HFFc6 (cell line): ENCODE results near the gene EPHB6. TPM values are rescaled to one million over a fixed set of nuclear protein-coding genes. Genes with fewer than 3 reads are reported as not detected.

Experiments
- DNase-seq: peaks from one replicate; pipeline ENCODE4 v3.0.0-alpha.2; 2018
- H3K27ac Mint-ChIP-seq: 2 replicates; pipeline ENCODE4 v1.8.0; 2020; ENCODE audit warnings: mild to moderate bottlenecking, mixed read lengths
- H3K27me3 Mint-ChIP-seq: 2 replicates; pipeline ENCODE4 v1.8.0; 2021; ENCODE audit warnings: mild to moderate bottlenecking, moderate library complexity, mixed read lengths; ENCODE audit not compliant: insufficient read depth
- H3K36me3 Mint-ChIP-seq: 2 replicates; pipeline ENCODE4 v1.8.0; 2021; ENCODE audit warnings: low read depth, mixed read lengths
- H3K4me1 Mint-ChIP-seq: 2 replicates; pipeline ENCODE4 v1.8.0; 2020; ENCODE audit warnings: low read depth, mixed read lengths
- H3K4me3 Mint-ChIP-seq: 2 replicates; pipeline ENCODE4 v1.8.0; 2020; ENCODE audit warnings: mild to moderate bottlenecking, moderate library complexity, mixed read lengths
- H3K9me3 Mint-ChIP-seq: 2 replicates; pipeline ENCODE4 v1.8.0; 2020; ENCODE audit warnings: mild to moderate bottlenecking, mixed read lengths
- CTCF ChIP-seq: fragments of 200-600 bp; sonication (generic); IDR thresholded peaks from 2 replicates; pipeline ENCODE4 v1.5.0; 2021; ENCODE audit warnings: antibody characterized with exemption, mild to moderate bottlenecking
- total RNA-seq, 6 experiments: library from RNA; stranded (reverse); fragmentation: NEBNext Ultra II Directional; extraction: Animal tissue kit (Norgen Biotek cat#: 25700); gene quantifications; 2 replicates in 1 of 6; 3 replicates in 5 of 6; pipeline ENCODE4 v1.2.3, GENCODE V29; 2021

Gene EPHB6
- total RNA-seq, 6 experiments from 2014 or later: 0.26 to 0.69 (median 0.33) TPM

GRCh38 chr7:142870147-142870559, 15.3 kb downstream of the EPHB6 start:
- no peak for TF ChIP-seq CTCF
- H3K4me1 Mint-ChIP-seq: no peaks in the 10 kb centered on the region
- H3K4me3 Mint-ChIP-seq: no peak overlapping the region
- no peaks in the 10 kb centered on the region for H3K9me3 Mint-ChIP-seq
- H3K27me3 Mint-ChIP-seq: peaks cover 14% of the 10 kb centered on the region
- no peak for DNase-seq
- no peak overlapping the region for H3K27ac Mint-ChIP-seq
- no peaks in the 10 kb centered on the region for H3K36me3 Mint-ChIP-seq

- Mint-ChIP-seq H3K4me1 (no peaks in the 10 kb centered on the region), H3K27me3 (peaks cover 16% of the 10 kb centered on the region), H3K36me3 (no peaks in the 10 kb centered on the region), H3K27ac (no peak overlapping the region), H3K4me3 (no peak overlapping the region), H3K9me3 (no peaks in the 10 kb centered on the region)
- DNase-seq: no peak
- TF ChIP-seq CTCF: no peak
Observed at GRCh38 chr7:142870566-142871259, 15.8 kb downstream of the EPHB6 start.

- no peaks in the 10 kb centered on the region for H3K36me3 Mint-ChIP-seq
- no peak overlapping the region for H3K27ac Mint-ChIP-seq
- no peaks in the 10 kb centered on the region for H3K9me3 Mint-ChIP-seq
- H3K4me1 Mint-ChIP-seq: no peaks in the 10 kb centered on the region
- no peak overlapping the region for H3K4me3 Mint-ChIP-seq
- no peak for DNase-seq
- H3K27me3 Mint-ChIP-seq: peaks cover 17% of the 10 kb centered on the region
- no peak for TF ChIP-seq CTCF
Observed at GRCh38 chr7:142871260-142872105, 16.6 kb downstream of the EPHB6 start.

- H3K27me3 Mint-ChIP-seq: peaks cover 15% of the 10 kb centered on the region
- H3K9me3 Mint-ChIP-seq: no peaks in the 10 kb centered on the region
Observed at GRCh38 chr7:142872106-142872675, 17.3 kb downstream of the EPHB6 start.

More at GRCh38 chr7:142872106-142872675, 17.3 kb downstream of the EPHB6 start:
- no peak for DNase-seq
- Mint-ChIP-seq H3K4me1 (no peaks in the 10 kb centered on the region), H3K36me3 (no peaks in the 10 kb centered on the region), H3K4me3 (no peak overlapping the region), H3K27ac (no peak overlapping the region)
- no peak for TF ChIP-seq CTCF
